GM21367 (cell line): ENCODE measurements around the gene INTS12.
A peak's percentile ranks its signal among the peaks of the same experiment; 100 is the strongest.
"Not testable (repeated sequence)": the region's sequence is repeated elsewhere in the genome, so short reads cannot be mapped to it uniquely, and the experiment has no call there.

Experiments
- ATAC-seq: cut with Tn5 transposase; IDR thresholded peaks from one replicate; pipeline ENCODE4 v1.9.1; 2021; ENCODE audit not compliant: unreplicated experiment

INTS12 gene, protein sequence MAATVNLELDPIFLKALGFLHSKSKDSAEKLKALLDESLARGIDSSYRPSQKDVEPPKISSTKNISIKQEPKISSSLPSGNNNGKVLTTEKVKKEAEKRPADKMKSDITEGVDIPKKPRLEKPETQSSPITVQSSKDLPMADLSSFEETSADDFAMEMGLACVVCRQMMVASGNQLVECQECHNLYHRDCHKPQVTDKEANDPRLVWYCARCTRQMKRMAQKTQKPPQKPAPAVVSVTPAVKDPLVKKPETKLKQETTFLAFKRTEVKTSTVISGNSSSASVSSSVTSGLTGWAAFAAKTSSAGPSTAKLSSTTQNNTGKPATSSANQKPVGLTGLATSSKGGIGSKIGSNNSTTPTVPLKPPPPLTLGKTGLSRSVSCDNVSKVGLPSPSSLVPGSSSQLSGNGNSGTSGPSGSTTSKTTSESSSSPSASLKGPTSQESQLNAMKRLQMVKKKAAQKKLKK

GRCh38 chr4:105708181-105709080 is at the start of gene INTS12, which contains the start of gene GSTCD:
INTS12 (minus strand) TSS chr4:105708689; CDS start chr4:105700005, 8,684 bp downstream.
GSTCD (plus strand) TSS chr4:105708784; CDS start chr4:105717614, 8,830 bp downstream.
- peak; percentile 77 for ATAC-seq

- ATAC-seq: no peak
These were observed 46.9 kb upstream of the INTS12 start for GRCh38 chr4:105755375-105755774.

GRCh38 chr4:105753361-105753760 is 44.9 kb upstream of the INTS12 start:
- ATAC-seq: no peak

DNA sequence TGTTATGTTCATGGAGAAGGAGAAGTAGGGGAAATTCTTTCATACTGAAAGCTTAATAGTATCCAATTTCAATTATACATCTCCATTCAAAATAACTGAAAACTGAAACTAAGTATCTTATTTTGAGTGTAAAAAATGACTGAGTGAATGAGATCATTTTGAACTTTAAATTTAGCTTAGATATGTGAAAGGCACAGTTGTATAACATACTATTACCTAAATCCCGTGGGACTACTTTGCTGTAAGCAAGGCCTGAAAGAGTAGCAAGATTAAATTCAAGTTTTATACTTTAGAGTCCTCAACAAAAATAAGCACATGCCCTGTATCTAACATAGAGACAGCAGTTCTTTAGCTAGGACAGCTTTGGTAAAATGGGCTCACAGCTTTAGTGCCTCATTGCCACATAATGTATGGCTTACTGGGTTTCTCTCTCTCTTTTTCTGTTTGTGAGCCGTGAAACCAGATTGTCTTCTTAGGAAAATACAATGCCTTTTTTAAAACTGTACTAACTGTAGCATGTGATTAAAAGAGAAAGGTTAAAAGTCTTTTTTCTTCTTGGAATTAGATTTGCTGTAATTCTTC is 43.3 kb upstream of the INTS12 start:
- no peak for ATAC-seq

DNA sequence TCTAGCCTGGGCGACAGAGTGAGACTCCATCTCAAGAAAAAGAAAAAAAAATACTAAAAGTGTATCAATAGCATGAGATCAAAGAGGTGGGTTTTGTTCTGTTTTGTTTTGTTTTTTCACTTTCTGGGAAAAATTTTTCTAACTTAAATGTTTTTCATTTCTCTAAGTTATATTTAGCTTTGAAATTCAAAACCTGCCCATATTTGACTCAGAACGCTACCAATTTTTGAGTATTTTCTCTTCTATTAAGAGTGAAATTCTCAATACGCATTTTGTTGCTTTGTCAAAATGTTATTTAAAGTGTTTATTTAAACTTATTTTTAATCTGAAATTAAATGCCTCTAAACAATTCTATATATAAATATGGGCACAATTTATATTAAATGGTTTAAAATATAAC is 39.7 kb upstream of the INTS12 start:
- ATAC-seq: no peak

DNA sequence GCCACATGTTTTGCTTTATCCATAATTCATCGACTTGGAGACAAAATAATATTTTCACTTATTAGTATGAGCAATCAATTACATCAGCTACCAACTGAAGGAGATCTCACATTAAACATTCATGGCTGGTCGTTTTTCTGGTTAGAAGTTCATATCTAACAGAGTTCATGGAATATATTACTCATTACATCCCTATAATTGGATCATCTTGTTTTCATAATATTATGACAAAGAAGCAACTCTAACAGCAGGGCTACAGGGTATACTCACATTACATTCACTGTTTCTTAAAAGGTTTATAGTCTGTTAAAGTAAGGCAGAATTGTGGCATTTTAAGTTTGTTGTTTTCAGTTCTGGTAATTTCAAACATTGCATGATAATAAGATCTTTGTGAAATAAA is 33.1 kb upstream of the INTS12 start:
- no peak for ATAC-seq

DNA sequence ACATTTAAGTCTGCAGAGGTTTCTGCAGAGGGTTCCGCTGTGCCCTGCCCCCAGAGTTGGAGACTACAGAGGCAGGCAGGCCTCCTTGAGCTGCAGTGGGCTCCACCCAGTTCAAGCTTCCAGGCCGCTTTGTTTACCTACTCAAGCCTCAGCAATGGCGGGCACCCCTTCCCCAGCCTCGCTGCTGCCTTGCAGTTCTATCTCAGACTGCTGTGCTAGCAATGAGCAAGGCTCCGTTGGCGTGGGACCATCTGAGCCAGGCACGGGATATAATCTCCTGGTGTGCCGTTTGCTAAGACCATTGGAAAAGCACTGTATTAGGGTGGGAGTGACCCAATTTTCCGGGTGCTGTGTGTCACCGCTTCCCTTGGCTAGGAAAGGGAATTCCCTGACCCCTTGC is 26.7 kb upstream of the INTS12 start:
- ATAC-seq: not testable (repeated sequence)

DNA sequence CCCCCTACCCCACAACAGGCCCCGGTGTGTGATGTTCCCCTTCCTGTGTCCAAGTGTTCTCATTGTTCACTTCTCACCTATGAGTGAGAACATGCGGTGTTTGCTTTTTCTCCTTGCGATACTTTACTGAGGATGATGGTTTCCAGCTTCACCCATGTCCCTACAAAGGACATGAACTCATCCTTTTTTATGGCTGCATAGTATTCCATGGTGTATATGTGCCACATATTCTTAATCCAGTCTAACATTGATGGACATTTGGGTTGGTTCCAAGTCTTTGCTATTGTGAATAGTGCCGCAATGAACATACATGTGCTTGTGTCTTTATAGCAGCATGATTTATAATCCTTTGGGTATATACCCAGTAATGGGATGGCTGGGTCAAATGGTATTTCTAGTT is 21.4 kb upstream of the INTS12 start:
- not testable (repeated sequence) for ATAC-seq

DNA sequence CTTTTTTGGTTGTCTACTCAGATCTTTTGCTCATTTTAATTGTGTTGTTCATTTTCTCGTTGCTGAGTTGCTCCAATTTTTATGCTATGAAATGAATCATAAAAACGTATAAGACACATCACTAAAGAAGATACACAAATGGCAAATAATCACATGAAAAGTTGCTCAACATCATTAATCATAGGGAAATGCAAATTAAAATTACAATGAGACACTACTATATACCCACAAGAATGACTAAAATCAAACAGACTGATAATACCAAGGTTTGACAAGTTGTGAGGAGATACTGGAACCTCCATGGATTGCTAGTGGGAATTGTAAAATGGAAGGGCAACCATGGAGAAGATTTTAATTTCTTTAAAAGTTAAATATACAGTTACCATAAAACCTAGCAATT is 17.1 kb upstream of the INTS12 start:
- ATAC-seq: no peak

GRCh38 chr4:105719204-105719603 is 10.7 kb upstream of the INTS12 start:
- ATAC-seq: no peak

- ATAC-seq: no peak
These were observed 7.3 kb upstream of the INTS12 start for GRCh38 chr4:105715692-105716278.

- no peak for ATAC-seq
These were observed 6.4 kb upstream of the INTS12 start for GRCh38 chr4:105714932-105715331.

GRCh38 chr4:105714071-105714521 is 5.6 kb upstream of the INTS12 start:
- peak; percentile 56 for ATAC-seq

DNA sequence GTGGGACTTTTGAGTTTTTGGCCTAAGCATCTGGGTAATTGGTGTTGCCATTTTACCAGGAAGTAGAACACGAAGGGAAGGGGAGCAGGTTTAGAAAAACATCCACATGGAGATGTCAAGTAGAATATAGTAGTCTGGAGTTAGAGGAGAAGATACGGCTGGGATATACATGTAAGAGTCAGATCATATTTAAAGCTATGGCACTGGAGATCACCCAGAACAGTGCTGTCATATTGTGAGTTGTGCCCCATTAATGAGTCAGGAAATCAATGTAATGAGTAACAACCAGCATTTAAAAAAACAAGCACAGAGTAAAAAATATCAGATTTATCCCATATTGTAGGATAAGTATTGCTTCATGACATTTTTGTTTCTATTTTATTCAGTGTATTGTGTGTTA is 4.3 kb upstream of the INTS12 start:
- ATAC-seq: no peak

GRCh38 chr4:105710678-105711077 is 2.2 kb upstream of the INTS12 start:
- no peak for ATAC-seq

- no peak for ATAC-seq
These were observed 1.6 kb upstream of the INTS12 start for GRCh38 chr4:105710012-105710600.

DNA sequence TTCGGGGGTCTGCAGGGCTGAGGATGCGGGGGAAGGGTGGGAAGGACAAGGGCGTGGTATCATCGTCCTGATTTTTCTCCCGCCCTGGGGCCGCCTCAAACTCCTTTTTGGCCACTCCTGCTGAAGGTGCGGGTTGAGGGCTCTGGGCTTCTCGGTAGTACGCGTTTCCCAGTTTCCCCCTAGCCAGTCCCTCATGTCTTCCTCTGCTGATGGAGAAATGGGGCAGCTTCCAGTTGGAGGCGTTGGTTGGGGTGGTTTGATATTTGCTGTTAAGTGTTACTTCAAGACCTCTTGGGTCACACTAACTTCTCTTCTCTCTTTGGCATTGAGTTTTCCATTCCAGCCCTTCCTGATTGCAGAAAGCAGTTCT is 577 bp upstream of the INTS12 start:
- ATAC-seq: peak; percentile 25

DNA sequence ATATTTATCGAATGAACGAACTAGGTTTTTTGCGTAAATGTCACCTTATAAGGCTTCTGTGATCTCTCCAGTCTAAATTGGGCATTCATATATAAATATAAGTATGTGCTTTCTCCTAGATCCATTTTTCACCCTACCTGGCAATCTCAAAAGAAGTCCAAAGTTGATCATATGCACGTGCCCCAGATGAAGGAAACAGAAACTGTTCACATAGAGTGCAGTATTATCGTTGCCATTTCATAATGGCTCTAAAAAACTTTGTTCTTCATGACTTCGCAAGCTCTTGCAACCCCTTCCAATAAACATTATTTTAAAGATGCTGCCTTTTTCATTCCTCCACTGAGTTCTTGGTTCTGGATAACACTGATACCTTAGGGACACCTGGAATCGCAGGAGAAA is 708 bp downstream of the INTS12 start:
- no peak for ATAC-seq

- no peak for ATAC-seq
These were observed 9.9 kb downstream of the INTS12 start for GRCh38 chr4:105698607-105699006.

DNA sequence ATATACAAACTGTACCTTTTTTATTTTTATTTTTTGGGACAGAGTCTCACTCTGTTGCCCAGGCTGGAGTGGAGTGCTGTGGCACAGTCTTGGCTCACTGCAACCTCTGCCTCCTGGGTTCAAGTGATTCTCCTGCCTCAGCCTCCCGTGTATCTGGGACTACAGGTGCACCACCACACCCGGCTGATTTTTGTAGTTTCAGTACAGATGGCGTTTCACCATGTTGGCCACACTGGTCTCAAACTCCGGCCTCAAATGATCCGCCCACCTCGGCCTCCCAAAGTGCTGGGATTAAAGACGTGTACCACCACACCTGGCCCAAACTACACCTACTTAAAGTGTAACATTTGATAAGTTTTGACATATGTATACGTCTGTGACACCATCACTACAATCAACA is 12.7 kb downstream of the INTS12 start:
- not testable (repeated sequence) for ATAC-seq

- not testable (repeated sequence) for ATAC-seq
These were observed 13.7 kb downstream of the INTS12 start for GRCh38 chr4:105694812-105695211.
